GM18498 (cell line): Measurements from ENCODE around the gene IL17RE.
A peak's percentile ranks its signal among the peaks of the same experiment; 100 is the strongest.

ENCODE experiments used
- ATAC-seq: cut with Tn5 transposase; IDR thresholded peaks from one replicate; pipeline ENCODE4 v1.9.1; 2021; ENCODE audit warnings: mild to moderate bottlenecking, moderate library complexity; ENCODE audit not compliant: unreplicated experiment

The IL17RE gene

DNA sequence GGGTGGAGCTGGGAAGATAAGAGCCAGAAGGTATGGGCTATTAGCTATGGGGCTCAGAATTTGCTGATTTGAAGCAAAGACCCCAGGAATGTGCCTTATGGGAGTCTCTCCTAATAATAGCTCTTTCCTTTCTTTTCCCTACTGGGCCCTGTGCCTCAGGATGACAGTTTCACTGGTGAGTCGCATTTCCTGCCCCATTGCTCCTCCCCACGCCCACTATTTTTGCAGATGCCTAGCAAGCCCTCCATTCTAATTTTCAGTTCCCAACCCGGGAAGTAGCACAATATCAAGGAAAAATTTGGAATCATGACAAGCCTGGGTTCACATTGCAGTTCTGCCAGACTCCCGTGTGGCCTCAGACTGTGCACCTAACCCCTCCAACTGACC lies 583 bp downstream of the IL17RE start:
- ATAC-seq, result no peak

DNA sequence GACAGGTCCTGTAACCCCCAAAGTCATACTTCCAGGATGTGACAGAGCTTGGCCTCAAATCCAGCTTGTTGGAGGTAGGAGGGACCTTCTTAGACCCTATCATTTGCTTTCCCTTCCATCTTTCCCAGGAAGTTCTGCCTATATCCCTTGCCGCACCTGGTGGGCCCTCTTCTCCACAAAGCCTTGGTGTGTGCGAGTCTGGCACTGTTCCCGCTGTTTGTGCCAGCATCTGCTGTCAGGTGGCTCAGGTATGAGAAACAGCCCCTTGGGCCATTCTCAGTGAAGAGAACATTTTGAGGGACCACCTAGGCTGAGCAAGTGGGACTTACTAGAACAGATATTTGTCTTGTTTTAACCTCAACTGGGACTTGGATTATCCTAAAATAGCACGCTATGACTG lies 1.3 kb downstream of the IL17RE start:
- ATAC-seq, result no peak

DNA sequence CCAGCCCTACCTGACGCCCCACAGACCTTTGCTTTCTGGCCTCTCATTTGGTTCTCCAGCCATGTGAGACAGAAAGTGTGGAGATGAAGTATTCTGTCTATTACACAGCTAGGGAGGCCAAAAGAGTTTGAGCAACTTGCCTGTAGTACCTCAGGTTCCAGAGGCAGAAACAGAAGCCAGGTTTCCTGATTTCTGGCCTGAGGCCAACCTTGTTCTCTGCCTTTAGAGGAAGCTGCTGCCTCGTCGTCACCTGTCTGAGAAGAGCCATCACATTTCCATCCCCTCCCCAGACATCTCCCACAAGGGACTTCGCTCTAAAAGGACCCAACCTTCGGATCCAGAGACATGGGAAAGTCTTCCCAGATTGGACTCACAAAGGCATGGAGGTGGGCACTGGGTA lies 3.8 kb downstream of the IL17RE start:
- no peak for ATAC-seq

DNA sequence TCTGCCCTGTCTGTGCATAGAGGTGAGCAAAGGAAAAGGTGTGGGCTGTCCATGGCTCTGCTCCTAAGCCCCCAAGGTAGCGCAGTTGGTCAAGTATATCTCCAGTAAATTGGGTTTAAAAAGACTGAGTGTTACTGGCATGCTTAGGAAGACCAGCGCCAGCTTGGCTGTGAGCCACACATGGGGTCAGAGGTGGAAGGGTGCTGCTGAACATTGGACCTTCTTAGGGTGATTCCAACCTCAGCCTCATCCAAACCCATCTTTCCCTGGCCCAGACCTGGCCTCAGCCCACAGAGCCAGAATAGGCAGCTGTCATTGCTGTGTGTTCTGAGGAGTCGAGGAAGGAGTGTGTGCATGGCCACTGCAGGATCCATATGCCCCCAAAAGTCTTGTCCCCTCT lies 5.6 kb downstream of the IL17RE start:
- ATAC-seq, result no peak

DNA sequence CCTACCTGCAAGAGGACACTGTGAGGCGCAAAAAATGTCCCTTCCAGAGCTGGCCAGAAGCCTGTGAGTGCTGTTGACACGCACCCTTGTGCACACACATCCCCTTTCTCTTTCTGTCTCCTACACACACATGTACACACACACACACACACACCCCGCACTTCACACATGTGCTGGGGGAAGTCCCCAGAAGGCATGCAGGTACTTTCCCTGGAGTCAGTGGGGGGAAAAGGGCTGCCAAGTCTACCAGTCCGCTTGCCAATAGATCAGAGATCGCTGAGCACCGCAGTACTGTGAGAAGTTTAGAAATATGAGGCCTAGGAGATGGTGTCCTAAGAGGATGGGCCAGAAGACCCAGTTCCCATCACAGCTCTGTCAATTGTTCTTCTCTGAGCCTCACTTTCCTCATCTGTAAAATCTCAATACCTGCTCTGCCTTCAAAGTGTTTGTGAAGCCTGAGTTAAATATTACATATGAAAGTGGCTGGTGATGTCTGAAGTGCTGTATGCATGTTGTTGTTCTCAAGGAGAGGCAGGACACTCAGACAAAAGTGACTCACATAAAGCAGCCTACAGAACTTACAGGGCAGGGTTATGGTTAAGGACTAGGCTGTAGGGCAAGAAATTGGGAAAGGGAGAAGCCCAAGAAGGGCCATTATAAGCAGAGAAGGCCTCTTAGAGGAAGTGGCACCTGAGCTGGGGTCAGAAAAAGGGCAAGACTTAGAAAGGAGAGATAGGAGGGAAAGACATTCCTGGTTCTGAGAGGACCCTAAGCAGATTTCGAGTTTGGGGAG lies 6.8 kb downstream of the IL17RE start:
- ATAC-seq, result no peak

DNA sequence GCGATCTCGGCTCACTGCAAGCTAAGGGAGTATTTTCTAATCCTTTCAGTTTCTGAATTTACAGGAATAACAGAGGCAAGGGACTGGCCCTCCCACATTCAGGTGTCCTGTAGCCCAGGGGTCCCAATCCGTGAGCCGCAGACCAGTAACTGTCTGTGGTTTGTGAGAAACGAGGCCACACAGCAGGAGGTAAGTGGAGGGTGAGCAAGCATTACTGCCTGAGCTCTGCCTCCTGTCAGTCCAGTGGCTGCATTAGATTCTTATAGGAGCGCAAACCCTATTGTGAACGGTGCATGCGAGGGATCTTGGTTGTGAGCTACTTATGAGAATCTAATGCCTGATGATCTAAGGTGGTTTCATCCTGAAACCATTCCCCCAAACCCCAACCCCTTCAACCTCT lies 9.2 kb downstream of the IL17RE start:
- no peak for ATAC-seq

DNA sequence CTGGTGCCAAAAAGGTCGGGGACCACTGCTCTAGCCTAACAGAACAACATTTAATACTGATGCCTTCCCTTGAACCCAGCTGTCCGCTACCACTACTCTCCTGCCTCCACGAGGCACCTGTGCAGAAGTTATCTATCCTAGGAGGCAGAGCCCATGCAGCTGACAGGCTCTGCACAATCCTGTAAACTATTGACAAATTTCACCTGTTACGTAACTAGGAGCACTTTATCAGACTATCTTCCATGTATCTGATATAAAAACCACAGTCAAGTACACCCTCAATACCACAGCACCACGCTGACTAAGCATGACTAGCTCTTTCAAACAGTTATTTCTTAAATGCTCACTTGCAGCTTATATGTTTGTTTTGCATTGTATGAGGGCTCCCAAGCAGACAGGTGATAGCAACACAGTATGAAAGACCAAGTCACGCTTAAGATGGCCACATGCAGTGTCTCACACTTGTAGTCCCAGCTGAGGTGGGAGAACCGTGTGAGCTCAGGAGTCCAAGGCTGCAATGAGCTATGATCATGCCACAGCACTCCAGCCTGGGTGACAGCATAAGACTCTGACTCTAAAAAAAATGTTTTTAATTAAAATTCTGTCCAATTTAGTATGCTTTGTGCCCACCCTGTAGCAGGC lies 9.8 kb downstream of the IL17RE start:
- no peak for ATAC-seq

DNA sequence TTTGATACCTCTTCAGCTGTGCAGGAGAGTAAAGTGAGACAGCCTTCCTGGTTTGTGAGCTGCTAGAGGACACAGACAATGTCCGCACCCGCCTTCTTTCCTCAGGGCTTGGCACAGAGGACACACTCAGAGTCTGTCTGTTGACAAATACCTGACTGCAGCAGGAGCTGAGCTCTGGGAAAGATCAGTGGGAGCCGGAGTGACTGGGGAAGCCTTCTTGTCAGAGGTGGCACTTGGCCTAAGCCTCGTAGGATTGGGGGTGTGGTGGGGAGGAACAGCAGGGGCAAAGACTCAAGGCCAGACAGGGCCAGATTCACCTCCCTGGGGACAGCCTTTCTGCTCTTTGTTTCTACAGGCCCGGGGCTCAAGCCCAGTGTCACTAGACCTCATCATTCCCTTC lies 11.0 kb downstream of the IL17RE start:
- no peak for ATAC-seq

DNA sequence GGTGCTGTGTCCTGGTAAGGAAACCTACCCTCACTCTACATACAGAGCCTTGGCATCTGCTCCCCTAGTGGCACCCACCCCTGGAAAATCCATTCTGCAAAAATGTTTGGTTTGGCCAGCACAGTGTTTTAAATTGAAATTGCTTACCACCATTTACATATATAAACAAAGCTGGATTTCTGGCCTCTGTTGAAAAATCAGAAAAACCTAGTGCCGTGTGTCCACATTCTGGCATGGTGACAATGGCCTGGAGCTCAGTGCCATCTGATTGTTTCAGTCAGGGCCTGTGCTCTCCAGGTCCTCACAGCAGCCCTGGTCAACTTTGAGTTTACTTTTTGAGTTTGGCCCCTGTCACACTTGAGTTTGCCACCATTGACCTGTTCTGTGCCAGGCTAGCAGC lies 11.4 kb downstream of the IL17RE start:
- no peak for ATAC-seq

DNA sequence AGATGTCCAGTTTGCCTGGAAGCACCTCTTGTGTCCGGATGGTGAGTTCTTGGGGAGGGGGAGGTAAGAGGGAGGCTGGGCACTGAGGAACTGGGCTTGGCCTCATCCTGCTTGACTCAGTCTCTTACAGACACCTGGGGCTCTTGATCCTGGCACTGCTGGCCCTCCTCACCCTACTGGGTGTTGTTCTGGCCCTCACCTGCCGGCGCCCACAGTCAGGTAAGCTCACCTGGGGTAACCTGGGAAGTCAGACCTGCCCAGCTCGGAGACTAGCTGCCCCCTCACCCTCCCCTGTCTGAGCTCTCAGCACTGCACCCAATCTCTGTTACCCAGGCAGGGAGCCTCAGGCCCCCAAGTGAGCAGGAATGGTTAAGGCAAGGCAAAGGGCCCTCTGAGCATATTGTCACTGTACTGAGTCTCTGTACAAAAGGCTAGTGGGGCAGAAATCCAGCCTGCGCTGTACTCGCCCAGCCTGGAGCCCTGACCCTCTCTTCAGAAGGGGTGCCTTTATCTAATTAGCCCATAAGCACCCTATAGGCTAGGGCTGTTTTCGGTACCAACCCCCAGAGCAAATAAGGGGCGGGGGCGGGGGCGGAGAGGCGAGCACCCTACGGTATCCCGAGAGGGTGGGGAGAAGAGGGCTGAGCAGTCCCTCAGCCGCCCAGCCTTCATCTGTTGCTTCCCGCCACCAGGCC lies 12.1 kb downstream of the IL17RE start:
- ATAC-seq, result no peak

DNA sequence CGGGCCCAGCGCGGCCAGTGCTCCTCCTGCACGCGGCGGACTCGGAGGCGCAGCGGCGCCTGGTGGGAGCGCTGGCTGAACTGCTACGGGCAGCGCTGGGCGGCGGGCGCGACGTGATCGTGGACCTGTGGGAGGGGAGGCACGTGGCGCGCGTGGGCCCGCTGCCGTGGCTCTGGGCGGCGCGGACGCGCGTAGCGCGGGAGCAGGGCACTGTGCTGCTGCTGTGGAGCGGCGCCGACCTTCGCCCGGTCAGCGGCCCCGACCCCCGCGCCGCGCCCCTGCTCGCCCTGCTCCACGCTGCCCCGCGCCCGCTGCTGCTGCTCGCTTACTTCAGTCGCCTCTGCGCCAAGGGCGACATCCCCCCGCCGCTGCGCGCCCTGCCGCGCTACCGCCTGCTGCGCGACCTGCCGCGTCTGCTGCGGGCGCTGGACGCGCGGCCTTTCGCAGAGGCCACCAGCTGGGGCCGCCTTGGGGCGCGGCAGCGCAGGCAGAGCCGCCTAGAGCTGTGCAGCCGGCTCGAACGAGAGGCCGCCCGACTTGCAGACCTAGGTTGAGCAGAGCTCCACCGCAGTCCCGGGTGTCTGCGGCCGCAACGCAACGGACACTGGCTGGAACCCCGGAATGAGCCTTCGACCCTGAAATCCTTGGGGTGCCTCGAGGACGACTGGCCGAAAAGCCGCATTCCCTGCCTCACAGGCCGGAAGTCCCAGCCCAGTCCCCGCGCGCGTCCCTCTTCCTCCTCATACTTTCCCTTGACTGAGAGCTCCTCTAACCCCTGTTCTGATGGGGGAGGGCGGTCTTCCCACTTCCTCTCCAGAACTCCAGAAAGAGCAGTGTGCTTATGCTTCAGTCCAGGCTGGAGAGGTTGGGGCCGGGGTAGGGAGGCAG lies 12.8 kb downstream of the IL17RE start:
- peak; percentile 51 for ATAC-seq

DNA sequence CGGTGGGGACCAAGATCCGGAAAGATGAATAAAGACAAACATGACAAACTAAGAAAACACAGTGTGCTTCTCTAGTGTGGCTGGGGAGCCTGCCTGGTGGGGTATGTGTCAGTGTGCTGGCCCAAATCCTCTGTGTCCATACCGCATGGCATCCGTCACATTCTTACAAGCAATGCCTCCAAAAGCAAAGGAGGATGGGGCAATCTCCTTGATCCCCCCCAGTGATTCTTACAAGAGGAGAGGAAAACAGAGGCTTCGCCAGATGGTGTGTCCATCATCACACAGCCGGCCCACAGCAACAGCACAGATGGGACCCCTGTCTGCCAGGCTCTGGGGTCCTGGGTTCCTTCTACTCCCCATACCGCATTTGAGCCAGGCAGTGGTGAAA lies 13.7 kb downstream of the IL17RE start:
- ATAC-seq, result no peak

DNA sequence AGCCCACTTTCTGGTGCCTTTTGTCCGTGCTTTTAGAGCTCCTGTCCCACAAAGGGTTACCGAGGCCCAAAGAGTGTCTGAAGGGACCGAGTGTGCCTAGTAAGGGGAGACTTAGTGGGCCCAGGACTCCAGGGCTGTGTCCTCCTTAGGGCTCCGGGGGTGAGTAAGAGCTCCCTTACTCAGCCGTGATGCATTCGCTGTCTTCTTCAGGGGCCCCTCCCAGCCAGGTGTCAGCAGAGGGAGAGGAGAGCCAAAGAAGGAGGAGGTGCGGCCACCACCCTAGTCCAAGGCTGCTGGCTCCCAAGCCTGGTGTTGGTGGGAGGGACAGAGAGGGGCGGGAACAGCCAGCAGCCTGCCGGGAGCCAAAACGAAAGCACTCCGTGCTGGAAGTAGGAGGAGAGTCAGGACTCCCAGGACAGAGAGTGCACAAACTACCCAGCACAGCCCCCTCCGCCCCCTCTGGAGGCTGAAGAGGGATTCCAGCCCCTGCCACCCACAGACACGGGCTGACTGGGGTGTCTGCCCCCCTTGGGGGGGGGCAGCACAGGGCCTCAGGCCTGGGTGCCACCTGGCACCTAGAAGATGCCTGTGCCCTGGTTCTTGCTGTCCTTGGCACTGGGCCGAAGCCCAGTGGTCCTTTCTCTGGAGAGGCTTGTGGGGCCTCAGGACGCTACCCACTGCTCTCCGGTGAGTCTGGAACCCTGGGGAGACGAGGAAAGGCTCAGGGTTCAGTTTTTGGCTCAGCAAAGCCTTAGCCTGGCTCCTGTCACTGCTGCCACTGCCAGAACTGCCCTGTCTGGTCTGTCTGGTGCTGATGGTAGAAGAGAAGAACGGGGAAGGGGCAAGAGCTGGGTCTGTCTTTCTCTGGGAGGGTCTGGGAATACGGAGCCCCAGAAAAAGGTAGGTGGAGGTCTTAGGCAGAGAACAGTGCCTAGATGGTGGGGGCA lies 14.4 kb downstream of the IL17RE start, which contains the start of gene IL17RC:
Gene IL17RC (plus strand): TSS at position 365 of the 947 bp plus-strand sequence. CDS start 218 bp downstream, at position 583.
- no peak for ATAC-seq

DNA sequence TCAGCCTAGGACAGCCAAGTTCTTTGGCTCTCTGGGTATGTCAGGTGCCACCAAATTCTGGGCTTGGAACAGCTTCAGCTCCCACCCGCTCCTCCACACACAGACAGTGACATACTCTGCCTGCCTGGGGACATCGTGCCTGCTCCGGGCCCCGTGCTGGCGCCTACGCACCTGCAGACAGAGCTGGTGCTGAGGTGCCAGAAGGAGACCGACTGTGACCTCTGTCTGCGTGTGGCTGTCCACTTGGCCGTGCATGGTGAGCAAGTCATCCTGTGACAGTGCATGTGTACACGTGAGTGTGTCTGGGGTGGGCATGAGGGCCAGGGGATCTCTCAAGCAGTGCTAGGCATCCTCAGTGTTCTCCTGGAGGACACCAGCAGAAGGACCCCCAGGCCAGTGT lies 15.2 kb downstream of the IL17RE start:
- ATAC-seq, result no peak

DNA sequence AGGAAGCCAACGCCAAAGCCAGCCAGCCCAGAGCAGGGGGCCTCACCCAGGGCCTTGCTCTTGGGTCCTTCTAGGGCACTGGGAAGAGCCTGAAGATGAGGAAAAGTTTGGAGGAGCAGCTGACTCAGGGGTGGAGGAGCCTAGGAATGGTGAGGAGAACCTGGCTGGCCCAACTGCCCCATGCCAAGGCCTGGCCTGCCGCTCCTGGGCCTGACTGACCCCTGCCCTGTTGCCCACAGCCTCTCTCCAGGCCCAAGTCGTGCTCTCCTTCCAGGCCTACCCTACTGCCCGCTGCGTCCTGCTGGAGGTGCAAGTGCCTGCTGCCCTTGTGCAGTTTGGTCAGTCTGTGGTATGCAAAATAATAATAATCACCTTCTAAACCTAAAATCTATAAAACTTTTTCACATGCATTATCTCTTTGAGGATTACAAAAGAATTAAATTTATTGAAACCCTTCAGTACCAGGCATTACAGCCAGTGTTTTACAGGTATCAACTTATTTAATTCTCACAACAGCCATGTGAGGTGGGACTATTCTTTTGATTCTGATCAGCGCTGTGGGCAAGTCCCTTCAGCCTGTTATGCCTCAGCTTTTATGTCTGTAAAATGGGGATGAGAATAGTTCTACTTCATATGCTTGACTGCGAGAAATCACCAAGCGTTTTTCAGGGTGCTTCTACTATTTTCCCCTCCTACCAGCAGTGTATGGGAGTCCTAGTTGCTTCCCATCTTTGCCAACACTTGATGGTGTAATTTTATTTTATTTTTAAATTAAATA lies 15.8 kb downstream of the IL17RE start:
- no peak for ATAC-seq

DNA sequence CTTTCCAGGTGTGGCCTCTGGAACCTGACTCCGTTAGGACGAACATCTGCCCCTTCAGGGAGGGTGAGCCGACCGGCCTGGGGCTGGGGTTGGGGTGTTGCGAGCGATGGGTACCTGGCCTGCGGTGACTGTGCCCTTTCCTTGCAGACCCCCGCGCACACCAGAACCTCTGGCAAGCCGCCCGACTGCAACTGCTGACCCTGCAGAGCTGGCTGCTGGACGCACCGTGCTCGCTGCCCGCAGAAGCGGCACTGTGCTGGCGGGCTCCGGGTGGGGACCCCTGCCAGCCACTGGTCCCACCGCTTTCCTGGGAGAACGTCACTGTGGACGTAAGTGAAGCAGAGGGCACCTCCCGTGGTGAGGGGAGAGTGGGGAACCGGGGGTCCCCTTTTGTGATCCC lies 25.5 kb downstream of the IL17RE start:
- ATAC-seq, result no peak

DNA sequence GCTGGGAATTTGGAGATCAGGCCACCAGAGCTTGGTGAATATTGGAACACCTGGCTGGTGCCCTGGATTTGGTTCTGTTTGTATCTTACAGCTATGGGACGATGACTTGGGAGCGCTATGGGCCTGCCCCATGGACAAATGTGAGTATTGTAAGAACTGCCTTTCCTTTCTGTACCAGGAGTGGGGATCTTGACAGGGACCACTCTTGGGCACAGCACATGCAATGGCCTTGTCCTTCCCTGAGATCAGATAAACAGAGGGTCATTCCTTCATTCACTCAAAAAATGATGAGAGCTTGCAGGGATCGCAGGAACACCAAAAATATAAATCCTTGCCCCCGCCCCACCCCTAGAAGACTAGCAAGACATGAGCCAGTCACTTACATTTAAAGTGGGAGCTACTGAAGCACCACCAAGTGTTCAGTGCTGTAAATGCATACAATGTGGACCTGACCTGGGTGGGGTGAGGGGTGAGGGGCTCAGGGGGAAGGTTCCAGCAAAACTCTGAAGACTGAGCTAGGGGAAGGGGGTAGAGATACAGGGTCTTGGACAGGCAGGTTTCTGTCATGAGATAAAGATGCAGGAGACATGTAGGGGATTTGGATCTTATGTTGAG lies 28.3 kb downstream of the IL17RE start:
- no peak for ATAC-seq

DNA sequence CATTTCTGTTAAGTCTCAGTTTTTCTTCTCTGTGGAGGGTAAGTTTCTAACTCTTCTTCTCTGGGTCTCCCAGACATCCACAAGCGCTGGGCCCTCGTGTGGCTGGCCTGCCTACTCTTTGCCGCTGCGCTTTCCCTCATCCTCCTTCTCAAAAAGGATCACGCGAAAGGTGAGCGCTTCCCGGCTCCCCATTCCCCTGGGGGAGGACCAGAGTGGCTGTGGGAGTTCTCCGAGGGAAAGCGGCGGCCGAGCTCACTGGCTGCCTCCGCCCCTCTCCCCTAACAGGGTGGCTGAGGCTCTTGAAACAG lies 29.8 kb downstream of the IL17RE start:
- no peak for ATAC-seq
